Erythroblast (primary cell): ENCODE measurements around the gene STK17B.
"Not testable (repeated sequence)": the region's sequence is repeated elsewhere in the genome, so short reads cannot be mapped to it uniquely, and the experiment has no call there.

Experiments used
- GATA1 ChIP-seq: IDR thresholded peaks from 2 replicates; pipeline ENCODE4 v1.6.1; 2011; ENCODE audit warnings: low read depth, mild to moderate bottlenecking, control low read depth, low read length, moderate library complexity
- POLR2A ChIP-seq: IDR thresholded peaks from 2 replicates; pipeline ENCODE4 v1.6.1; 2011; ENCODE audit warnings: mild to moderate bottlenecking, low read length

GRCh38 chr2:196187175-196187700 is 15.9 kb upstream of the STK17B start:
- not testable (repeated sequence) for TF ChIP-seq POLR2A, GATA1
